ENCODE data around the gene SLC7A6. TPM values are rescaled to one million over a fixed set of nuclear protein-coding genes. Genes with fewer than 3 reads are reported as not detected.

The SLC7A6 gene
- total and polyA plus RNA-seq, 2 of the 13 experiments (the other 11 are each of a cell fraction or from before 2014, with no cell fraction given) = 35.8 to 70.8 TPM

DNA sequence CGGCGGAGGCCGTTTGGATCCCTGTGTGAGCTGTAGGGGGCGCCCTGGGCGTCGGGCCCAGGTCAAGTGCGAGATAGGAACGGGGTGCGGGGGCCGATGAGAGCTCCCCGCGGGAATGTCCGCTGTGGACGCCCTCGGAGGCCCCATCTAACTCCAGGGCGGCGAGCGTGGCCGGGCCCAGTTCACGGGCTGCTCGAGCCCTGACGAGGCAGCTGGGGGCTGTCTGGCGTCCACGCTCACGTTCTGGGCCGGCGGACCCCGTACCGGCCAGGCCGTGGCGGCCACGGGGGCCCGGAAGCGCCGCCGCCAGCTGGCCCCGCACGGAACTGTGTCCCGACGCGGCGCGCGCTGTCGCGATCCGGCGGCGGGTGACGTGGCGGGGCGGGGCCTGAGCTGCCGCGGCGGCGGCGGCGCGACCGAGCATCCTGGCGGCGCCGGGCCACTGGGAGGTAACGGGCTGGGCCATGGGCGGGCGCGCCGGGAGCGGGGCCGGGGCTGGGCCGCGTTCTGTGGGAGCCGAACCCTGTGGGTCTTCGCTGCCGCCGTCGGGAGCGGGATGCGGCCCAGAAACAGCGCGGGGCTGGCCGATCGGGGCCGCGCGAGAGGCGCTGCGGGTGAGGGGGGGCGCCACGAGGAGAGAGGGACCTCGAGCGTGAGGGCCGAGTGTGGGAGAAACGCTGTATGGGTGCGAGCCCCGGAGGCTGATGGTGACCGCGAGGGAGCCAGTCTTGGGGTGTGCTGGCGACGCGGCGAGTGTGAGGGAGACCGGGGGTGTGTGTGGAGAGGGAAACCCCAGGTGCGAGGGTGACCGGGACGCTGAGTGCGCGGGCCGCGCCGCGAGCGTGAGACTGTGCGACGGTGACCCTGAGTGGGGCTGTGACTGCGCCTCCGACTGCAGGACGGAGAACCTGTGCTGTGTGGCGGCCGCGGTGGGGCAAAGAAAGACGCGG, at the start of gene SLC7A6 (continued):
- TF ChIP-seq SMAD1 (CRISPR knock-in tag; IDR thresholded peaks at IDR 0.05; ENCODE audit: borderline replicate concordance, low read depth) = no peak
- peak; percentile 78 for TF ChIP-seq ZNF607 (CRISPR knock-in tag; IDR thresholded peaks at IDR 0.05; ENCODE audit: borderline replicate concordance)
- TF ChIP-seq ZNF549 (CRISPR knock-in tag; IDR thresholded peaks at IDR 0.05) = peak; percentile 83; the same call in 1 of the 2 replicates
- TF ChIP-seq ZSCAN21 (CRISPR knock-in tag; IDR thresholded peaks at IDR 0.05; ENCODE audit: borderline replicate concordance) = peak; percentile 27; the same call in 1 of the 2 replicates
- TF ChIP-seq ZNF550 (CRISPR knock-in tag; IDR thresholded peaks at IDR 0.05; ENCODE audit: borderline replicate concordance) = 0 out of 2 replicates have a peak, but pooled peaks have one; percentile 50
- TF ChIP-seq ZSCAN25 (CRISPR knock-in tag; IDR thresholded peaks at IDR 0.05) = 0 out of 2 replicates have a peak, but pooled peaks have one; percentile 12
- TF ChIP-seq ZNF546 (CRISPR knock-in tag; conservative IDR thresholded peaks at IDR 0.05) = peak; percentile 70; the same call in 1 of the 2 replicates
- TF ChIP-seq DNMT3B (CRISPR knock-in tag; conservative IDR thresholded peaks at IDR 0.05) = no peak
- TF ChIP-seq PPARG (CRISPR knock-in tag; conservative IDR thresholded peaks at IDR 0.05) = no peak
- TF ChIP-seq, protein P1, sequence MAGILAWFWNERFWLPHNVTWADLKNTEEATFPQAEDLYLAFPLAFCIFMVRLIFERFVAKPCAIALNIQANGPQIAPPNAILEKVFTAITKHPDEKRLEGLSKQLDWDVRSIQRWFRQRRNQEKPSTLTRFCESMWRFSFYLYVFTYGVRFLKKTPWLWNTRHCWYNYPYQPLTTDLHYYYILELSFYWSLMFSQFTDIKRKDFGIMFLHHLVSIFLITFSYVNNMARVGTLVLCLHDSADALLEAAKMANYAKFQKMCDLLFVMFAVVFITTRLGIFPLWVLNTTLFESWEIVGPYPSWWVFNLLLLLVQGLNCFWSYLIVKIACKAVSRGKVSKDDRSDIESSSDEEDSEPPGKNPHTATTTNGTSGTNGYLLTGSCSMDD (CRISPR knock-in tag; IDR thresholded peaks at IDR 0.05) = no peak
- TF ChIP-seq TEAD3 (CRISPR knock-in tag; optimal IDR thresholded peaks at IDR 0.05; ENCODE audit: borderline replicate concordance) = peak; percentile 47
- peak; percentile 71; the same call in 1 of the 2 replicates for TF ChIP-seq SALL2 (CRISPR knock-in tag; IDR thresholded peaks at IDR 0.05)
- TF ChIP-seq, protein P2, sequence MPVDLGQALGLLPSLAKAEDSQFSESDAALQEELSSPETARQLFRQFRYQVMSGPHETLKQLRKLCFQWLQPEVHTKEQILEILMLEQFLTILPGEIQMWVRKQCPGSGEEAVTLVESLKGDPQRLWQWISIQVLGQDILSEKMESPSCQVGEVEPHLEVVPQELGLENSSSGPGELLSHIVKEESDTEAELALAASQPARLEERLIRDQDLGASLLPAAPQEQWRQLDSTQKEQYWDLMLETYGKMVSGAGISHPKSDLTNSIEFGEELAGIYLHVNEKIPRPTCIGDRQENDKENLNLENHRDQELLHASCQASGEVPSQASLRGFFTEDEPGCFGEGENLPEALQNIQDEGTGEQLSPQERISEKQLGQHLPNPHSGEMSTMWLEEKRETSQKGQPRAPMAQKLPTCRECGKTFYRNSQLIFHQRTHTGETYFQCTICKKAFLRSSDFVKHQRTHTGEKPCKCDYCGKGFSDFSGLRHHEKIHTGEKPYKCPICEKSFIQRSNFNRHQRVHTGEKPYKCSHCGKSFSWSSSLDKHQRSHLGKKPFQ (CRISPR knock-in tag; IDR thresholded peaks at IDR 0.05; ENCODE audit: insufficient replicate concordance) = peak; percentile 87
- peak; percentile 39; the same call in 1 of the 2 replicates for TF ChIP-seq IRF2 (CRISPR knock-in tag; IDR thresholded peaks at IDR 0.05)
- peak; percentile 27; the same call in 1 of the 2 replicates for TF ChIP-seq AHR (CRISPR knock-in tag; IDR thresholded peaks at IDR 0.05)
- peak; percentile 98 for TF ChIP-seq HNRNPLL (IDR thresholded peaks at IDR 0.05; ENCODE audit: low read depth, low read length, poor library complexity, severe bottlenecking)
- TF ChIP-seq MYC (CRISPR knock-in tag; IDR thresholded peaks at IDR 0.05; ENCODE audit: borderline replicate concordance) = peak; percentile 58
- TF ChIP-seq ZNF383 (CRISPR knock-in tag; IDR thresholded peaks at IDR 0.05; ENCODE audit: borderline replicate concordance) = no peak; the same call in 1 of the 2 replicates
- 0 out of 2 replicates have a peak, but pooled peaks have one; percentile 46 for TF ChIP-seq ZNF451 (CRISPR knock-in tag; IDR thresholded peaks at IDR 0.05)
- no peak for TF ChIP-seq SOX13 (IDR thresholded peaks at IDR 0.05)
- TF ChIP-seq SOX13 (CRISPR knock-in tag; conservative IDR thresholded peaks at IDR 0.05 in 1 of 2, IDR thresholded peaks at IDR 0.05 in 1 of 2) = no peak; a peak in 2 of 4 replicates
- TF ChIP-seq MEIS1 (CRISPR knock-in tag; IDR thresholded peaks at IDR 0.05; ENCODE audit: borderline replicate concordance) = 0 out of 2 replicates have a peak, but pooled peaks have one; percentile 24
- TF ChIP-seq, protein P3, sequence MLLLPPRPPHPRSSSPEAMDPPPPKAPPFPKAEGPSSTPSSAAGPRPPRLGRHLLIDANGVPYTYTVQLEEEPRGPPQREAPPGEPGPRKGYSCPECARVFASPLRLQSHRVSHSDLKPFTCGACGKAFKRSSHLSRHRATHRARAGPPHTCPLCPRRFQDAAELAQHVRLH (CRISPR knock-in tag; IDR thresholded peaks at IDR 0.05; ENCODE audit: borderline replicate concordance, low read depth) = peak; percentile 83; the same call in 1 of the 2 replicates
- TF ChIP-seq ZBTB7A (CRISPR knock-in tag; IDR thresholded peaks at IDR 0.05) = peak; percentile 84
- TF ChIP-seq TGIF2 (CRISPR knock-in tag; IDR thresholded peaks at IDR 0.05) = no peak; the same call in 1 of the 2 replicates
- peak; percentile 30 for TF ChIP-seq ZNF121 (CRISPR knock-in tag; IDR thresholded peaks at IDR 0.05)
- TF ChIP-seq CREB1 (IDR thresholded peaks at IDR 0.05) = peak; percentile 63; the same call in 1 of the 2 replicates
- no peak for TF ChIP-seq CREB1 (CRISPR knock-in tag; IDR thresholded peaks at IDR 0.05)
